Measurements from ENCODE around the gene RFPL4AL1.
"Not testable (repeated sequence)": the region's sequence is repeated elsewhere in the genome, so short reads cannot be mapped to it uniquely, and the experiment has no call there.

The RFPL4AL1 gene

GRCh38 chr19:55768818-55769217, at the start of gene RFPL4AL1:
Gene RFPL4AL1 (plus strand): TSS chr19:55769118. CDS start chr19:55771805, 2,687 bp downstream.
- DNase-seq = not testable (repeated sequence)

GRCh38 chr19:55720214-55720746, 48.6 kb upstream of the RFPL4AL1 start:
- no peak for DNase-seq

- no peak for DNase-seq
These were observed 48.1 kb upstream of the RFPL4AL1 start for GRCh38 chr19:55720801-55721200.

- DNase-seq = no peak
These were observed 45.4 kb upstream of the RFPL4AL1 start for GRCh38 chr19:55723491-55723890.

GRCh38 chr19:55730378-55730777, 38.5 kb upstream of the RFPL4AL1 start:
- not testable (repeated sequence) for DNase-seq

GRCh38 chr19:55738302-55738701, 30.6 kb upstream of the RFPL4AL1 start, which contains the start of gene NLRP9:
Gene NLRP9 (minus strand): TSS chr19:55738402. CDS start chr19:55738374, 28 bp downstream.
- DNase-seq = no peak

- DNase-seq = no peak
These were observed 18.2 kb upstream of the RFPL4AL1 start for GRCh38 chr19:55750715-55751114.

- no peak for DNase-seq
These were observed 15.5 kb upstream of the RFPL4AL1 start for GRCh38 chr19:55753401-55753800.

- not testable (repeated sequence) for DNase-seq
These were observed 12.1 kb upstream of the RFPL4AL1 start for GRCh38 chr19:55756808-55757207.

- DNase-seq = not testable (repeated sequence)
These were observed 10.1 kb upstream of the RFPL4AL1 start, which contains the start of gene RFPL4A for GRCh38 chr19:55758797-55759196. Gene RFPL4A (plus strand): TSS chr19:55759097. CDS start chr19:55761801, 2,704 bp downstream.

- DNase-seq = no peak
These were observed 2.5 kb upstream of the RFPL4AL1 start for GRCh38 chr19:55766466-55766865.

GRCh38 chr19:55769632-55770031, 714 bp downstream of the RFPL4AL1 start:
- not testable (repeated sequence) for DNase-seq

GRCh38 chr19:55777528-55777927, 8.6 kb downstream of the RFPL4AL1 start:
- no peak for DNase-seq

GRCh38 chr19:55778331-55778730, 9.4 kb downstream of the RFPL4AL1 start:
- DNase-seq = no peak

GRCh38 chr19:55781112-55781511, 12.2 kb downstream of the RFPL4AL1 start:
- DNase-seq = no peak

GRCh38 chr19:55795021-55795420, 26.1 kb downstream of the RFPL4AL1 start:
- DNase-seq = no peak

GRCh38 chr19:55801416-55801815, 32.5 kb downstream of the RFPL4AL1 start:
- no peak for DNase-seq

- DNase-seq = no peak
These were observed 33.4 kb downstream of the RFPL4AL1 start for GRCh38 chr19:55802281-55802680.

GRCh38 chr19:55809381-55810058, 40.6 kb downstream of the RFPL4AL1 start:
- peak; percentile 76 for DNase-seq

- no peak for DNase-seq
These were observed 42.4 kb downstream of the RFPL4AL1 start for GRCh38 chr19:55811340-55811739.

GRCh38 chr19:55812449-55812848, 43.5 kb downstream of the RFPL4AL1 start:
- DNase-seq = no peak

- DNase-seq = no peak
These were observed 45.0 kb downstream of the RFPL4AL1 start for GRCh38 chr19:55813906-55814305.

GRCh38 chr19:55820037-55820436, 51.1 kb downstream of the RFPL4AL1 start:
- no peak for DNase-seq
